Measurements from ENCODE around the gene CSF1.

CSF1 gene

GRCh38 chr1:109901524-109902145 is 9.0 kb upstream of the CSF1 start:
- DNase-seq: peak; percentile 16 to 23

- no peak for DNase-seq
These were observed 8.3 kb upstream of the CSF1 start for GRCh38 chr1:109902204-109902985.

GRCh38 chr1:109903376-109903930 is 7.2 kb upstream of the CSF1 start:
- no peak for DNase-seq

GRCh38 chr1:109904105-109904817 is 6.4 kb upstream of the CSF1 start:
- DNase-seq: no peak

GRCh38 chr1:109905491-109905890 is 5.2 kb upstream of the CSF1 start:
- DNase-seq: no peak

- peak; percentile 70 to 81 for DNase-seq
These were observed 4.3 kb upstream of the CSF1 start for GRCh38 chr1:109906160-109906838.

GRCh38 chr1:109906839-109907180 is 3.8 kb upstream of the CSF1 start:
- DNase-seq: no peak

GRCh38 chr1:109907190-109907774 is 3.4 kb upstream of the CSF1 start:
- DNase-seq: no peak

- DNase-seq: no peak
These were observed 1.8 kb upstream of the CSF1 start for GRCh38 chr1:109908836-109909235.

GRCh38 chr1:109909561-109909960 is 1.1 kb upstream of the CSF1 start:
- no peak for DNase-seq

- peak in 1 of 2 donors; percentile 39 for DNase-seq
These were observed 532 bp downstream of the CSF1 start for GRCh38 chr1:109910963-109911798.

- no peak for DNase-seq
These were observed 1.7 kb downstream of the CSF1 start for GRCh38 chr1:109912214-109912861.

- DNase-seq: no peak
These were observed 2.2 kb downstream of the CSF1 start for GRCh38 chr1:109912873-109913272.

GRCh38 chr1:109913360-109913879 is 2.8 kb downstream of the CSF1 start:
- no peak for DNase-seq

GRCh38 chr1:109914587-109915240 is 4.1 kb downstream of the CSF1 start:
- no peak for DNase-seq

GRCh38 chr1:109917051-109917767 is 6.6 kb downstream of the CSF1 start:
- no peak for DNase-seq

GRCh38 chr1:109917768-109918606 is 7.3 kb downstream of the CSF1 start:
- DNase-seq: no peak

GRCh38 chr1:109918671-109919070 is 8.0 kb downstream of the CSF1 start:
- DNase-seq: no peak

- no peak for DNase-seq
These were observed 8.7 kb downstream of the CSF1 start for GRCh38 chr1:109919303-109919702.

Measured in CD4-positive, alpha-beta T cell treated with Interferon alpha-2 for 1 hour (primary cell).